Measurements from ENCODE around the gene CAV1. TPM values are rescaled to one million over a fixed set of nuclear protein-coding genes. Genes with fewer than 3 reads are reported as not detected.

The CAV1 gene
- total RNA-seq, 4 donors from 2014 or later = 183 to 351 (median 300) TPM

DNA sequence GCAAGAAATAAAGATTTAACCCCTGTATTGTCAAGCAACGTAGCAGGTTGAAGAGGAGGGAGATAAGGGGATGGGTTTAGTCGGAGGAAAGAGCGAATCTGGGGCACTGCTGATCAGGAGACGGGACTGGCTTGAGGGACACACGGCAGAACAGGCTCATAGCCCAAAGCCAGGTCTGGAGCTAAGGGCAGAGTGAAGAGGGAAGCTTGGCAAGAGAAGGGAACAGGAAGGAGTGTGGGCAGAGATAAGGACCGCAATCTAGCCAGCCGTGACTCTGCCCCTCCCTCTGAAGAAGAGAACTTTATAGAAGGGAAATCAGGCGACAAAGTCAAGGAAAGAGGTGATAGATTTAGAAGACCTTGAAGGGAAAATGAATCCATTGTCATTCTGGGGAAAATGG is 67.6 kb downstream of the CAV1 start:
- intact Hi-C loops (cut with DNase I; ENCODE audit: low total_unique reads) = loop anchor here (10.0 kb wide), 2 partner anchors 212 to 418 kb away; no protein-coding TSS in a partner anchor
- Histone ChIP-seq H3K9me3 (no peaks in the 10 kb centered on the region), H3K27ac (no peak overlapping the region), H3K4me1 (no peaks in the 10 kb centered on the region), H3K4me3 (no peak overlapping the region), H3K27me3 (no peaks in the 10 kb centered on the region), H3K36me3 (no peaks in the 10 kb centered on the region)
- no peak for TF ChIP-seq POLR2A (IDR thresholded peaks at IDR 0.05)
- TF ChIP-seq, protein P1, sequence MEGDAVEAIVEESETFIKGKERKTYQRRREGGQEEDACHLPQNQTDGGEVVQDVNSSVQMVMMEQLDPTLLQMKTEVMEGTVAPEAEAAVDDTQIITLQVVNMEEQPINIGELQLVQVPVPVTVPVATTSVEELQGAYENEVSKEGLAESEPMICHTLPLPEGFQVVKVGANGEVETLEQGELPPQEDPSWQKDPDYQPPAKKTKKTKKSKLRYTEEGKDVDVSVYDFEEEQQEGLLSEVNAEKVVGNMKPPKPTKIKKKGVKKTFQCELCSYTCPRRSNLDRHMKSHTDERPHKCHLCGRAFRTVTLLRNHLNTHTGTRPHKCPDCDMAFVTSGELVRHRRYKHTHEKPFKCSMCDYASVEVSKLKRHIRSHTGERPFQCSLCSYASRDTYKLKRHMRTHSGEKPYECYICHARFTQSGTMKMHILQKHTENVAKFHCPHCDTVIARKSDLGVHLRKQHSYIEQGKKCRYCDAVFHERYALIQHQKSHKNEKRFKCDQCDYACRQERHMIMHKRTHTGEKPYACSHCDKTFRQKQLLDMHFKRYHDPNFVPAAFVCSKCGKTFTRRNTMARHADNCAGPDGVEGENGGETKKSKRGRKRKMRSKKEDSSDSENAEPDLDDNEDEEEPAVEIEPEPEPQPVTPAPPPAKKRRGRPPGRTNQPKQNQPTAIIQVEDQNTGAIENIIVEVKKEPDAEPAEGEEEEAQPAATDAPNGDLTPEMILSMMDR (IDR thresholded peaks at IDR 0.05) = no peak
- DNase-seq = no peak

DNA sequence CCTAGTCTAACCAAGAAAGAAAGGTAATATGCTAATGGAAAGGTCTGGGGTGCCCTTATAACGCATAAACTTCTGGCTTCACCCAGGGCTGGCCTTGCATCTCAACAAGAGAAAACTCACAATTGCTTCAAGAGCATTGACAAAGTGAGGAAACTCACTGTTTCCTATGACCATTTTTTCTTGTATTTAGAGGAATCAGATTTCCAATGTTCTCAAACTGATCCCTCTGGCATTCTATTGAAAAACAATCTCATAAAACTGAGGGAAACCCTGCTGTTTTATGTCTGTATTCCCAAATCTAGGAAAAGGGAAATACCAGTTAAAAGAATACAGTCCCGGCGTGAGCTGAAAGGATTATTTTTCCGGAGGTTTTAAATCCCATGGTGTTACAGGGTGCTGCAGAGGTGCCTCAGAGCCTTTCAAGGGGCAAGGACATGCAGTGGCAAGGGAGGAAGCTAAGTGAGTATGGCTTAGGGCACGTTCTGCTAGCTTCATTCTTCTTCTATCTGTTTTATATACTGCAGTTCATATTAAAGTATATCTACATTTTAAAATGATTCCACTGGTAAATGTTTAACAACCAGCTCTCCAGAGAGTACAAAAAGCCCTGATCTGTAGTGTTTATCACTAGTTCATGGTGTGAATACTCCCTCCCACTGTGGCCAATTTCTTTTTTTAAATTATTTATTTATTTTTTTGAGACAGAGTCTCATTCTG is 68.7 kb downstream of the CAV1 start:
- Histone ChIP-seq H3K36me3 (no peaks in the 10 kb centered on the region), H3K27me3 (no peaks in the 10 kb centered on the region), H3K4me3 (no peak overlapping the region), H3K4me1 (no peaks in the 10 kb centered on the region), H3K9me3 (no peaks in the 10 kb centered on the region), H3K27ac (no peak overlapping the region)
- no peak for TF ChIP-seq POLR2A (IDR thresholded peaks at IDR 0.05)
- TF ChIP-seq, protein P1 (IDR thresholded peaks at IDR 0.05) = no peak
- DNase-seq = no peak
- intact Hi-C loops (cut with DNase I; ENCODE audit: low total_unique reads) = loop anchor here (10.0 kb wide), 2 partner anchors 211 to 419 kb away; no protein-coding TSS in a partner anchor

DNA sequence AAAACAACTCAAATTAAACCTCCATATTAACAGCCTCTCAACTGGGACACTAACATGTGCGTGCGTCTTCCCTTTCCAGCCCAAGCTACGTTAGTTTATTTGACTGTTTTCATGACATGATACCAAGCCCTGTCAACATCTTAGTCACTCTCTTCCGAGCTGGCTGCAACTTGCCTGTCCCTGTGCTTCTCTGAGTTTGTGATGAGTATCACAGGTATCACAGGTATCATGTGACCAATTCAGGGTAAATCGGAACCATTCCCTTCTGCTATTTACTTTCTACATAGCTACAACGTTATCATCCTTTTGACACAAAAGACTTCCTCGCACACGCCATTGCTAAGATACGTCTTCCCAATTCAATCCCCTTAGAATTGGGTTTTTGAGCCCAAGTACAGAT is 70.2 kb downstream of the CAV1 start:
- Histone ChIP-seq H3K9me3 (no peaks in the 10 kb centered on the region), H3K27me3 (no peaks in the 10 kb centered on the region), H3K4me3 (no peak overlapping the region), H3K4me1 (no peaks in the 10 kb centered on the region), H3K27ac (no peak overlapping the region), H3K36me3 (no peaks in the 10 kb centered on the region)
- TF ChIP-seq, protein P1 (IDR thresholded peaks at IDR 0.05) = no peak
- TF ChIP-seq POLR2A (IDR thresholded peaks at IDR 0.05) = no peak
- intact Hi-C loops (cut with DNase I; ENCODE audit: low total_unique reads) = loop anchor here (10.0 kb wide), 2 partner anchors 210 to 420 kb away; no protein-coding TSS in a partner anchor
- DNase-seq = no peak

DNA sequence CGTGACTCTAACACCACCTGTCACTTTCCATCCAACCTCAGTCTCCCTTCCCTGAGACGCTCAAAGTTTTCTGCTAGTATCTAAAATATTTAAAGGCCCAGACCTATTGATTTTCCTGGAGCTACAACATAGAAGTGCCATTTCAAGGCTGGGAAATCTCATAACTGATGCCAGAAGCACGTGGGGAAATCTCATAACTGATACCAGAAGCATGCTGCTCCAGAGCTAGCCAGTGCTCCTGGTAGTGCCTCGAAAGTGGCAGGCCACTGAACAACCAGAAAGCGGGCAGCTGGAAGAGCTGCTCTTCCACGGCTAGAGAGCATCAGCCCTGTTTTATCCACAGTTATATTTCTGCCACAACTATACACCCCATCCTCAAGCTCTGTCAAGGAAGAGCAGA is 72.5 kb downstream of the CAV1 start:
- intact Hi-C loops (cut with DNase I; ENCODE audit: low total_unique reads) = loop anchor here (10.0 kb wide), 2 partner anchors 207 to 423 kb away; no protein-coding TSS in a partner anchor
- H3K27me3 ChIP-seq = no peaks in the 10 kb centered on the region

DNA sequence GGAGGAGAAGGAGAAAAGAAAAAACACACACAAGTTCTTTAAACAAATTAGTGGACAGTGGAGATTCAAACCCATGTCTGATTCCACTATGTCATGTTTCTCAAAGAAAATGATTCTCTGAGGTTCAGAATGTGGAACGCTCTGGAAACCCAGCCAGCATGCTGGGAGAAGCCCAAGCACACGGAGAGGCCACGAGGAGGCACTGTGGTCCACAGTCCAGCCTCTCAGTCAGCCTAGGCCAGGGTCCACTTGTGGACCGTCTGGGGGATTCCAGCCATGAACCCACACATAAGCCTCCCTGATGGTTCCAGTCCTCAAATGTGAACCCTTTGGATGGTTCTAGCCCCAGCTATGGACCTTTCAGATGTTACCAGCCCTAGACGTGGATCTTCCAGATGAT is 73.4 kb downstream of the CAV1 start:
- Histone ChIP-seq H3K27me3 (no peaks in the 10 kb centered on the region), H3K9me3 (no peaks in the 10 kb centered on the region), H3K4me3 (no peak overlapping the region), H3K36me3 (no peaks in the 10 kb centered on the region), H3K27ac (no peak overlapping the region), H3K4me1 (no peaks in the 10 kb centered on the region)
- no peak for TF ChIP-seq POLR2A (IDR thresholded peaks at IDR 0.05)
- TF ChIP-seq, protein P1 (IDR thresholded peaks at IDR 0.05) = no peak
- intact Hi-C loops (cut with DNase I; ENCODE audit: low total_unique reads) = loop anchor here (10.0 kb wide), 2 partner anchors 207 to 423 kb away; no protein-coding TSS in a partner anchor
- no peak for DNase-seq

More for the DNA sequence above, 72.5 kb downstream of the CAV1 start:
- H3K4me1 ChIP-seq = no peaks in the 10 kb centered on the region
- no peak overlapping the region for H3K4me3 ChIP-seq
- no peak for TF ChIP-seq POLR2A (IDR thresholded peaks at IDR 0.05)
- TF ChIP-seq, protein P1 (IDR thresholded peaks at IDR 0.05) = no peak
- H3K9me3 ChIP-seq = no peaks in the 10 kb centered on the region
- DNase-seq = no peak
- no peak overlapping the region for H3K27ac ChIP-seq
- H3K36me3 ChIP-seq = no peaks in the 10 kb centered on the region
